H9 (cell line): ENCODE results near the gene NAA35. TPM values are rescaled to one million over a fixed set of nuclear protein-coding genes. Genes with fewer than 3 reads are reported as not detected.

Experiments used
- DNase-seq: peaks from one replicate; pipeline ENCODE4 v3.0.0-alpha.2; 2017
- H2AFZ ChIP-seq: one replicate; pipeline ENCODE4 v1.6.1; 2013; ENCODE audit warnings: mild to moderate bottlenecking, low read length, control low read depth, moderate library complexity
- H2AK5ac ChIP-seq: 2 replicates; pipeline ENCODE4 v1.6.1; 2013; ENCODE audit warnings: low read length, control low read depth, mixed read lengths; ENCODE audit not compliant: insufficient read length
- H2BK120ac ChIP-seq: one replicate; pipeline ENCODE4 v1.6.1; 2013; ENCODE audit warnings: low read depth, mild to moderate bottlenecking, low read length, control low read depth, inconsistent platforms; ENCODE audit not compliant: poor library complexity, severe bottlenecking
- H2BK12ac ChIP-seq: 2 replicates; pipeline ENCODE4 v1.6.1; 2013; ENCODE audit warnings: low read length, control low read depth, mixed read lengths, low read depth; ENCODE audit not compliant: insufficient read length
- H2BK15ac ChIP-seq: 2 replicates; pipeline ENCODE4 v1.6.1; 2013; ENCODE audit warnings: low read depth, low read length, control low read depth
- H2BK20ac ChIP-seq: one replicate; pipeline ENCODE4 v1.6.1; 2013; ENCODE audit warnings: low read depth, mild to moderate bottlenecking, low read length, control low read depth, inconsistent platforms; ENCODE audit not compliant: poor library complexity, severe bottlenecking
- H2BK5ac ChIP-seq: 2 replicates; pipeline ENCODE4 v1.6.1; 2013; ENCODE audit warnings: low read length, control low read depth, mixed read lengths; ENCODE audit not compliant: insufficient read length
- H3K14ac ChIP-seq: 2 replicates; pipeline ENCODE4 v1.6.1; 2013; ENCODE audit warnings: low read length, control low read depth; ENCODE audit not compliant: insufficient read depth
- H3K18ac ChIP-seq: 2 replicates; pipeline ENCODE4 v1.6.1; 2013; ENCODE audit warnings: low read depth, mild to moderate bottlenecking, mixed read lengths, low read length, control low read depth; ENCODE audit not compliant: insufficient read length
- H3K23ac ChIP-seq: 2 replicates; pipeline ENCODE4 v1.6.1; 2013; ENCODE audit warnings: low read length, control low read depth, mixed read lengths, low read depth; ENCODE audit not compliant: insufficient read length
- H3K23me2 ChIP-seq: 2 replicates; pipeline ENCODE4 v1.6.1; 2013; ENCODE audit warnings: low read depth, mild to moderate bottlenecking, mixed read lengths, low read length, control low read depth; ENCODE audit not compliant: insufficient read length, poor library complexity, severe bottlenecking
- H3K27ac ChIP-seq: 2 replicates; pipeline ENCODE4 v1.5.1; 2013; ENCODE audit warnings: low read length, control low read depth, mixed read lengths, low read depth; ENCODE audit not compliant: insufficient read length
- H3K27me3 ChIP-seq: 2 replicates; pipeline ENCODE4 v1.6.1; 2013; ENCODE audit warnings: low read length, control low read depth, inconsistent platforms; ENCODE audit not compliant: insufficient read depth
- H3K4ac ChIP-seq: 2 replicates; pipeline ENCODE4 v1.6.1; 2013; ENCODE audit warnings: low read depth, mild to moderate bottlenecking, control low read depth, inconsistent platforms, low read length, moderate library complexity
- H3K4me1 ChIP-seq: 2 replicates; pipeline ENCODE4 v1.6.1; 2013; ENCODE audit warnings: low read length, control low read depth, inconsistent platforms; ENCODE audit not compliant: insufficient read depth
- H3K4me2 ChIP-seq: 2 replicates; pipeline ENCODE4 v1.6.1; 2013; ENCODE audit warnings: low read length, control low read depth, mixed read lengths; ENCODE audit not compliant: insufficient read length, insufficient read depth
- H3K56ac ChIP-seq: 2 replicates; pipeline ENCODE4 v1.6.1; 2013; ENCODE audit warnings: low read depth, mild to moderate bottlenecking, mixed read lengths, low read length, control low read depth; ENCODE audit not compliant: insufficient read length
- H3K79me1 ChIP-seq: 2 replicates; pipeline ENCODE4 v1.6.1; 2013; ENCODE audit warnings: low read depth, mild to moderate bottlenecking, moderate library complexity, low read length, control low read depth, inconsistent platforms; ENCODE audit not compliant: insufficient read depth, poor library complexity, severe bottlenecking
- H3K79me2 ChIP-seq: 2 replicates; pipeline ENCODE4 v1.6.1; 2013; ENCODE audit warnings: low read length, control low read depth, inconsistent platforms; ENCODE audit not compliant: insufficient read depth
- H3K9ac ChIP-seq: 2 replicates; pipeline ENCODE4 v1.6.1; 2013; ENCODE audit warnings: low read length, control low read depth, mixed read lengths; ENCODE audit not compliant: insufficient read length; ENCODE audit errors: extremely low read depth
- H3K9me3 ChIP-seq: one replicate; pipeline ENCODE4 v1.6.1; 2013; ENCODE audit warnings: low read depth, low read length, inconsistent platforms; ENCODE audit not compliant: control insufficient read depth
- H3T11ph ChIP-seq: one replicate; pipeline ENCODE4 v1.6.1; 2013; ENCODE audit warnings: mild to moderate bottlenecking, low read length, control low read depth, inconsistent platforms
- H4K20me1 ChIP-seq: one replicate; pipeline ENCODE4 v1.6.1; 2013; ENCODE audit not compliant: control insufficient read depth, insufficient read length, insufficient read depth
- H4K5ac ChIP-seq: 2 replicates; pipeline ENCODE4 v1.6.1; 2013; ENCODE audit warnings: low read depth, mild to moderate bottlenecking, mixed read lengths, low read length, control low read depth; ENCODE audit not compliant: insufficient read length
- H4K8ac ChIP-seq: replicated peaks from 2 replicates; pipeline ENCODE4 v1.6.1; 2013; ENCODE audit warnings: low read length, control low read depth, mixed read lengths, low read depth; ENCODE audit not compliant: insufficient read length
- H4K91ac ChIP-seq: 2 replicates; pipeline ENCODE4 v1.6.1; 2013; ENCODE audit warnings: low read depth, mild to moderate bottlenecking, moderate library complexity, mixed read lengths, low read length, control low read depth; ENCODE audit not compliant: insufficient read length
- H3K27ac Mint-ChIP-seq, 3 experiments: 2 replicates in 2 of 3; 3 replicates in 1 of 3; pipeline ENCODE4 v1.8.0; 2020 to 2021; ENCODE audit warnings: mixed read lengths in 3 of 3, mild to moderate bottlenecking in 1 of 3, moderate library complexity in 1 of 3
- H3K27me3 Mint-ChIP-seq: 2 replicates; pipeline ENCODE4 v1.8.0; 2021; ENCODE audit warnings: low read depth, mild to moderate bottlenecking, moderate library complexity, mixed read lengths
- H3K36me3 Mint-ChIP-seq, 3 experiments: 2 replicates in 2 of 3; 3 replicates in 1 of 3; pipeline ENCODE4 v1.8.0; 2020 to 2021; ENCODE audit warnings: low read depth in 3 of 3, mixed read lengths in 3 of 3; ENCODE audit not compliant: insufficient read depth in 1 of 3
- H3K4me1 Mint-ChIP-seq, 2 experiments: 2 replicates each; pipeline ENCODE4 v1.8.0; 2020; ENCODE audit warnings: mixed read lengths in 2 of 2
- H3K4me3 Mint-ChIP-seq, 2 experiments: 2 replicates in 1 of 2; 3 replicates in 1 of 2; pipeline ENCODE4 v1.8.0; 2020 to 2021; ENCODE audit warnings: mild to moderate bottlenecking in 2 of 2, mixed read lengths in 2 of 2, moderate library complexity in 1 of 2
- H3K9me3 Mint-ChIP-seq, 2 experiments: 2 replicates in 1 of 2; 3 replicates in 1 of 2; pipeline ENCODE4 v1.8.0; 2020; ENCODE audit warnings: mild to moderate bottlenecking in 2 of 2, mixed read lengths in 2 of 2, moderate library complexity in 1 of 2
- CTCF ChIP-seq: fragments of 200-600 bp; sonication (generic); conservative IDR thresholded peaks from 3 replicates; pipeline ENCODE4 v1.8.0; 2021; ENCODE audit warnings: antibody characterized with exemption, mild to moderate bottlenecking
- WGBS: extraction: QIAGEN DNeasy Blood & Tissue Kit; methylation state at CpG from one replicate; pipeline ENCODE4 v1.1.7; 2013; ENCODE audit warnings: missing lambda C conversion rate, low lambda C conversion rate, mixed read lengths; ENCODE audit not compliant: insufficient read length; ENCODE audit errors: extremely low coverage; 5-methylcytosine and 5-hydroxymethylcytosine counted together
- total RNA-seq: library from RNA; stranded (reverse); gene quantifications from 2 replicates; pipeline ENCODE4 v1.2.1, GENCODE V29; 2021

The NAA35 gene
- total RNA-seq, 1 experiment from 2014 or later = 38.6 TPM

- H3K36me3 Mint-ChIP-seq = peaks cover 22 to 24% (median 23%) of the 10 kb centered on the region in 3 experiments; a peak in 6 of 7 replicates
- H4K91ac ChIP-seq = no peak overlapping the region
- no peak overlapping the region for H3K4ac ChIP-seq
- H3K9me3 ChIP-seq = no peaks in the 10 kb centered on the region
- no peaks in the 10 kb centered on the region for H3K23me2 ChIP-seq
- H3K56ac ChIP-seq = no peak overlapping the region
- H3K18ac ChIP-seq = no peak overlapping the region
- WGBS = no CpG with 5 or more reads among the region's 1 CpG
- TF ChIP-seq CTCF = no peak
- H3K27ac ChIP-seq = no peak overlapping the region
- H4K5ac ChIP-seq = no peak overlapping the region
- no peak overlapping the region for H3K4me3 Mint-ChIP-seq
- no peak overlapping the region for H2BK5ac ChIP-seq
- H3K14ac ChIP-seq = no peak overlapping the region
- no peak overlapping the region for H3T11ph ChIP-seq
- no peaks in the 10 kb centered on the region for H3K4me1 ChIP-seq
- H2BK20ac ChIP-seq = no peak overlapping the region
- H2AFZ ChIP-seq = no peak overlapping the region
- H3K27me3 ChIP-seq = no peaks in the 10 kb centered on the region
- H3K4me1 Mint-ChIP-seq = peaks cover 2 to 5% of the 10 kb centered on the region in 2 experiments; a peak in 3 of 4 replicates
- H2BK15ac ChIP-seq = no peak overlapping the region
- no peak overlapping the region for H4K8ac ChIP-seq
- H3K27me3 Mint-ChIP-seq = no peaks in the 10 kb centered on the region
- H4K20me1 ChIP-seq = no peaks in the 10 kb centered on the region
- no peak overlapping the region for H3K4me2 ChIP-seq
- peaks cover 3% of the 10 kb centered on the region for H3K79me1 ChIP-seq
- no peak for DNase-seq
- H3K79me2 ChIP-seq = peaks cover 22% of the 10 kb centered on the region
- no peak overlapping the region for H2BK120ac ChIP-seq
- no peak overlapping the region for H3K27ac Mint-ChIP-seq
- no peak overlapping the region for H3K9ac ChIP-seq
- H3K9me3 Mint-ChIP-seq = no peaks in the 10 kb centered on the region
- H2AK5ac ChIP-seq = no peak overlapping the region
- H3K23ac ChIP-seq = no peak overlapping the region
- H2BK12ac ChIP-seq = no peak overlapping the region
These were observed 2.9 kb downstream of the NAA35 start for GRCh38 chr9:85943757-85944430.
